Lung (tissue), 12 donors: ENCODE data around the gene RNF152. TPM values are rescaled to one million over a fixed set of nuclear protein-coding genes. Genes with fewer than 3 reads are reported as not detected.

Source experiments
- ATAC-seq: fragments of 200-7000 bp; cut with Tn5 transposase; one replicate; pipeline ENCODE4 v1.9.1; 2020; ENCODE audit warnings: moderate number of reproducible peaks; ENCODE audit not compliant: insufficient read depth, low FRiP score
- DNase-seq, 3 donors: peaks; one replicate each; pipeline ENCODE4 v3.0.0-alpha.2; 2013 to 2017
- H3K27ac ChIP-seq, 2 donors: one replicate each; pipeline ENCODE4 v1.5.1; 2013; ENCODE audit warnings: mild to moderate bottlenecking in 2 of 2, moderate library complexity in 2 of 2, control low read depth in 1 of 2, inconsistent platforms in 1 of 2, low read depth in 1 of 2, low read length in 1 of 2
- H3K27me3 ChIP-seq, 3 donors: one replicate each; pipeline ENCODE4 v1.5.1; 2013; ENCODE audit warnings: low read length in 2 of 3; ENCODE audit not compliant: control insufficient read depth in 3 of 3, insufficient read depth in 3 of 3
- H3K36me3 ChIP-seq, 4 donors: one replicate each; pipeline ENCODE4 v1.5.1; 2013; ENCODE audit warnings: low read length in 4 of 4, mild to moderate bottlenecking in 1 of 4, moderate library complexity in 1 of 4; ENCODE audit not compliant: control insufficient read depth in 4 of 4, insufficient read depth in 4 of 4
- H3K4me1 ChIP-seq, 5 donors: one replicate each; pipeline ENCODE4 v1.5.1; 2013; ENCODE audit warnings: low read length in 5 of 5, mild to moderate bottlenecking in 2 of 5, moderate library complexity in 1 of 5; ENCODE audit not compliant: control insufficient read depth in 5 of 5, insufficient read depth in 5 of 5
- H3K4me3 ChIP-seq: one replicate; pipeline ENCODE4 v1.5.1; 2013; ENCODE audit warnings: mild to moderate bottlenecking, control low read depth, moderate library complexity
- H3K9ac ChIP-seq, 2 donors: one replicate each; pipeline ENCODE4 v1.5.1; 2013; ENCODE audit warnings: low read length in 2 of 2, control low read depth in 1 of 2; ENCODE audit not compliant: insufficient read depth in 1 of 2
- H3K9me3 ChIP-seq, 4 donors: one replicate each; pipeline ENCODE4 v1.5.1; 2013; ENCODE audit warnings: low read length in 3 of 4, mild to moderate bottlenecking in 1 of 4, moderate library complexity in 1 of 4; ENCODE audit not compliant: control insufficient read depth in 4 of 4, insufficient read depth in 3 of 4
- WGBS, 2 donors: extraction: QIAGEN DNeasy Blood & Tissue Kit; methylation state at CpG; one replicate each; pipeline ENCODE4 v1.1.7; 2013; 5-methylcytosine and 5-hydroxymethylcytosine counted together
- polyA plus RNA-seq, 2 donors: library from polyadenylated mRNA; stranded (reverse); fragments of 200-250 nt; gene quantifications; one replicate each; pipeline ENCODE4 v1.2.1, GENCODE V29; 2013
- total RNA-seq, 2 donors: library from RNA; depleted of rRNA in 1 of 2; stranded (reverse); fragments of >200 nt in 1 of 2; gene quantifications; one replicate each; pipeline ENCODE4 v1.2.1, GENCODE V29; 2014 to 2021
- TF ChIP-seq, protein P1 (sequence below): IDR thresholded peaks from 2 replicates; pipeline ENCODE4 v1.5.1; 2012; ENCODE audit warnings: mild to moderate bottlenecking; ENCODE audit errors: control extremely low read depth, extremely low read depth
- donor health status: control.
- donor health status: control.
- donor health status: Bipolar disorder and iron deficiency.
- donor health status: healthy.
- donor health status: DM: yes; HTN: yes; CAD: no.

RNF152 gene
- total and polyA plus RNA-seq, 4 donors: 1.1 to 55.6 (median 9.6) TPM

DNA sequence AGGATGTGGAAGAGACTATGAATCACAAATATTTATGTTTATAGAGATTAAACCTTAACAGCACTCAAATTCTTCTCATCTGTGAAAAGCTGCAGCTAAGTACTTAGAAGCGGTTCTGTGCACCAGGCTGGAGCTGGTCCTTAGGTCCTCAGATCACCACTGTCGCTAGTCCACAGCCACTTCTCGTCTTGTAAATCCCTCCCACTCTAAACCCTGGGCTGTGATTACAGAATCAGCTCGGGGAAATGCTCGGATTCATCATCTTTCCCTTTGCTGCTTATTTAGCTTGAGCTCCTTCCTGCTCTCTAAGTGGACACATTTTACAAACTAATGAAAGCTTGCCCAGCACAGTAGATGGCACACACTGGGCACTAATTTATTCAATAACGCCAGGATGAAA lies 61.7 kb downstream of the RNF152 start:
- Histone ChIP-seq H3K27me3 (no peaks in the 10 kb centered on the region), H3K36me3 (no peaks in the 10 kb centered on the region), H3K27ac (no peak overlapping the region), H3K9me3 (no peaks in the 10 kb centered on the region), H3K4me1 (peaks cover 0 to 17% (median 6%) of the 10 kb centered on the region in 5 donors), H3K9ac (no peak overlapping the region), H3K4me3 (no peak overlapping the region)
- TF ChIP-seq, protein P1, sequence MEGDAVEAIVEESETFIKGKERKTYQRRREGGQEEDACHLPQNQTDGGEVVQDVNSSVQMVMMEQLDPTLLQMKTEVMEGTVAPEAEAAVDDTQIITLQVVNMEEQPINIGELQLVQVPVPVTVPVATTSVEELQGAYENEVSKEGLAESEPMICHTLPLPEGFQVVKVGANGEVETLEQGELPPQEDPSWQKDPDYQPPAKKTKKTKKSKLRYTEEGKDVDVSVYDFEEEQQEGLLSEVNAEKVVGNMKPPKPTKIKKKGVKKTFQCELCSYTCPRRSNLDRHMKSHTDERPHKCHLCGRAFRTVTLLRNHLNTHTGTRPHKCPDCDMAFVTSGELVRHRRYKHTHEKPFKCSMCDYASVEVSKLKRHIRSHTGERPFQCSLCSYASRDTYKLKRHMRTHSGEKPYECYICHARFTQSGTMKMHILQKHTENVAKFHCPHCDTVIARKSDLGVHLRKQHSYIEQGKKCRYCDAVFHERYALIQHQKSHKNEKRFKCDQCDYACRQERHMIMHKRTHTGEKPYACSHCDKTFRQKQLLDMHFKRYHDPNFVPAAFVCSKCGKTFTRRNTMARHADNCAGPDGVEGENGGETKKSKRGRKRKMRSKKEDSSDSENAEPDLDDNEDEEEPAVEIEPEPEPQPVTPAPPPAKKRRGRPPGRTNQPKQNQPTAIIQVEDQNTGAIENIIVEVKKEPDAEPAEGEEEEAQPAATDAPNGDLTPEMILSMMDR: no peak
- peak in 2 of 3 donors; percentile 29 to 57 for DNase-seq
- no peak for ATAC-seq
- WGBS, 2 donors: 37 to 69% methylated on average over 6 of the region's 6 CpGs

DNA sequence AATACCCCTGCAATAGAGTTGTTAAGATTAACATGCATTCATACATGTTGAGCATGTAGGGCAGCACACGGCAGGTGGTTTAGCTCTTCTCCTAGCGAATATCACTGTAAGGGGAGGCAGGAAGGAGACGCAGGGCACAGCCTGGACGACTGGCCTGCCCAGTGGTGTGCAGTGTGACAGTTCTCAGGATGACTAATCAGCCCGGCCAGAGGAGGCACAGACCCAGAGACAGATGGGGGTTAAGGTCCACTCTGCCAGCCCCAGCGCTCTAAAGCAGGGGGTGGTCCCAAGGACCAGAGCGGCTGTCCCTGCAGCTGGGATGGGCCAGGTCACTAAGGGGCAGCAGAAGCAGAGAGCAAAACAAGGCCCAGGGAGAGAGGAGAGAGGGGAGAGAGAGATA lies 63.7 kb downstream of the RNF152 start:
- Histone ChIP-seq H3K36me3 (no peaks in the 10 kb centered on the region), H3K9me3 (no peaks in the 10 kb centered on the region), H3K4me3 (no peak overlapping the region), H3K9ac (no peak overlapping the region), H3K27ac (no peak overlapping the region), H3K27me3 (no peaks in the 10 kb centered on the region), H3K4me1 (peaks cover 0 to 25% (median 9%) of the 10 kb centered on the region in 5 donors)
- TF ChIP-seq, protein P1: no peak
- DNase-seq: no peak
- no peak for ATAC-seq
- 88 to 93% methylated on average over 7 of the region's 7 CpGs for WGBS, 2 donors

DNA sequence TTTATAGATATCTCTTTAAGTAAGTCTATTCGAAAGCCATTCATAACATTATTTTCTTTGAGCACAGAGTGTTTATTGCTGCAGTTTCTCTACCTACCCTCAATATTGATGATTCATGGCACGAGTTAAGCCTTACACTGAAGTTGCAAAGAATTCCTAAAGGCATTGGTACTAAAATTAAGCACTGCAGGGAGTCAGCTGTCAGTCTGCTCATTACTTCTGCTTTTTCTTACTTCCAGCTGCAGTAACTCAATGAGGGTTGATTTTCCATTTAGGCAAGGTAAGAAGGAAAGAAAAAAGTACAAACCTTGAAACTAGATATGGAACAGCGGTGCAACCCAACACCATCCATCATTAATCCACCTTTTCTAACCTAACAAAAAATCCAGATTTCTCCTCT lies 65.2 kb downstream of the RNF152 start:
- Histone ChIP-seq H3K9me3 (no peaks in the 10 kb centered on the region), H3K4me3 (no peak overlapping the region), H3K9ac (no peak overlapping the region), H3K4me1 (peaks cover 0 to 16% (median 10%) of the 10 kb centered on the region in 5 donors), H3K27me3 (no peaks in the 10 kb centered on the region), H3K27ac (no peak overlapping the region), H3K36me3 (no peaks in the 10 kb centered on the region)
- TF ChIP-seq, protein P1: no peak
- ATAC-seq (no peak), DNase-seq (no peak)
- WGBS, 2 donors: 62 to 76% methylated on average over 3 of the region's 3 CpGs

DNA sequence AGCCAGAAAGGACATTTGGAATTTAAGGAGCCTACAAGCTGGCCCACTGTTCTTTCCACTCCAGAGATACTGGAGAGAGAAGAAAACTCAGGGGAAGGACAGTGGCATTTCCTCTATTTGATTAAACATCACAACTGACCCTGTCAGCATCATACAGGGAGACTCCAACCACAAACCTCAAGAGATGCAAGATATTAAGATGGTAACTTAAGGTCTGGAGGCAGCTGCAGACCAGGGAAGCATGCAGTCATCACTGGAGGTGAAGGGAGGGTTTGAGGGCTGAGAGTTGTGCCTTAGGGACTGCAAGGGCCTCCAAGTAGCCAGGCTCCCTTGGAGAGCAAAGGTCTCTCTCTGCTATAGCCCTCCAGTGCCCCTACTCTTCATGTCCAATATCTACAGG lies 67.4 kb downstream of the RNF152 start:
- H3K27ac ChIP-seq: no peak overlapping the region

More for the DNA sequence above, 67.4 kb downstream of the RNF152 start:
- TF ChIP-seq, protein P1: no peak
- no peaks in the 10 kb centered on the region for H3K27me3 ChIP-seq
- H3K4me1 ChIP-seq: peaks cover 0 to 12% (median 7%) of the 10 kb centered on the region in 5 donors
- no peak overlapping the region for H3K4me3 ChIP-seq
- ATAC-seq: no peak
- no peak for DNase-seq
- no peaks in the 10 kb centered on the region for H3K36me3 ChIP-seq
- H3K9me3 ChIP-seq: no peaks in the 10 kb centered on the region
- no peak overlapping the region for H3K9ac ChIP-seq
